H1 (cell line): ENCODE data around the gene RBM15B. TPM values are rescaled to one million over a fixed set of nuclear protein-coding genes. Genes with fewer than 3 reads are reported as not detected.

Experiments
- CTCF ChIA-PET: fragments of 300-600 bp; sonication (Branson Sonifier 250); formaldehyde crosslinking; loops from one replicate; lab custom pipeline; 2021; ENCODE audit not compliant: partially characterized antibody; lab: Charles Lee
- POLR2A ChIA-PET: fragments of 300-600 bp; sonication (Branson Sonifier 250); formaldehyde crosslinking; loops from one replicate; lab custom pipeline; 2021; ENCODE audit warnings: inconsistent platforms; ENCODE audit not compliant: partially characterized antibody; lab: Charles Lee
- DNase-seq, 2 experiments: peaks; one replicate each; pipeline versions ENCODE4 v3.0.0 to v3.0.0-alpha.2; 2010 to 2022; ENCODE audit warnings: low spot score in 2 of 2, low read depth in 1 of 2, mixed read lengths in 1 of 2
- FAIRE-seq: peaks from 2 replicates; lab custom pipeline; 2011; peaks lifted over from hg19 to GRCh38; lab: Jason Lieb, UNC
- H2AFZ ChIP-seq: 2 replicates; pipeline ENCODE4 v1.8.1; 2012; ENCODE audit warnings: low read length, inconsistent platforms
- H2AK5ac ChIP-seq: 2 replicates; pipeline ENCODE4 v1.6.1; 2013; ENCODE audit warnings: low read depth, low read length
- H2BK120ac ChIP-seq: replicated peaks from 2 replicates; pipeline ENCODE3; 2013; ENCODE audit warnings: low read depth, low read length, inconsistent platforms
- H2BK12ac ChIP-seq: 2 replicates; pipeline ENCODE4 v1.6.1; 2013; ENCODE audit warnings: low read depth, low read length
- H2BK15ac ChIP-seq: 2 replicates; pipeline ENCODE4 v1.6.1; 2013; ENCODE audit warnings: low read length
- H2BK20ac ChIP-seq: 2 replicates; pipeline ENCODE4 v1.6.1; 2013; ENCODE audit warnings: low read length
- H2BK5ac ChIP-seq: 2 replicates; pipeline ENCODE4 v1.6.1; 2013; ENCODE audit warnings: low read depth, low read length
- H3K14ac ChIP-seq: 2 replicates; pipeline ENCODE4 v1.6.1; 2013; ENCODE audit warnings: inconsistent platforms; ENCODE audit not compliant: insufficient read length
- H3K18ac ChIP-seq: 2 replicates; pipeline ENCODE4 v1.6.1; 2013; ENCODE audit warnings: low read length; ENCODE audit errors: extremely low read depth
- H3K23ac ChIP-seq: 2 replicates; pipeline ENCODE4 v1.6.1; 2013; ENCODE audit warnings: inconsistent platforms; ENCODE audit not compliant: insufficient read length
- H3K23me2 ChIP-seq: 2 replicates; pipeline ENCODE4 v1.6.1; 2013; ENCODE audit warnings: low read depth, low read length
- H3K27ac ChIP-seq: 2 replicates; pipeline ENCODE4 v1.6.1; 2011; ENCODE audit warnings: low read depth, low read length, inconsistent platforms
- H3K27me3 ChIP-seq, 4 experiments: replicated peaks in 1 of 4; 1 replicate in 1 of 4; 2 replicates in 3 of 4; pipeline versions ENCODE4 v1.6.1 to v1.8.1; 2011 to 2013; ENCODE audit warnings: low read length in 3 of 4, mild to moderate bottlenecking in 3 of 4, inconsistent platforms in 2 of 4, mixed read lengths in 2 of 4, moderate library complexity in 1 of 4; ENCODE audit not compliant: control insufficient read depth in 3 of 4, insufficient read depth in 3 of 4; ENCODE audit errors: extremely low read depth in 1 of 4
- H3K36me3 ChIP-seq, 4 experiments: 2 replicates each; pipeline versions ENCODE4 v1.6.1 to v1.8.1; 2011 to 2013; ENCODE audit warnings: mild to moderate bottlenecking in 4 of 4, low read length in 3 of 4, moderate library complexity in 2 of 4, control low read depth in 1 of 4, inconsistent platforms in 1 of 4; ENCODE audit not compliant: insufficient read depth in 4 of 4, control insufficient read depth in 2 of 4
- H3K4ac ChIP-seq: replicated peaks from 2 replicates; pipeline ENCODE3; 2013; ENCODE audit warnings: low read length, low read depth, mixed read lengths, inconsistent platforms; ENCODE audit not compliant: insufficient read length
- H3K4me1 ChIP-seq, 4 experiments: replicated peaks in 1 of 4; 1 replicate in 1 of 4; 2 replicates in 3 of 4; pipeline versions ENCODE4 v1.6.1 to v1.8.1; 2011 to 2013; ENCODE audit warnings: low read length in 3 of 4, inconsistent platforms in 2 of 4, mixed read lengths in 1 of 4; ENCODE audit not compliant: insufficient read depth in 4 of 4, control insufficient read depth in 3 of 4
- H3K4me2 ChIP-seq, 2 experiments: 2 replicates each; pipeline versions ENCODE4 v1.6.1 to v1.8.1; 2011 to 2013; ENCODE audit warnings: low read depth in 2 of 2, low read length in 2 of 2, control low read depth in 1 of 2, inconsistent platforms in 1 of 2, mild to moderate bottlenecking in 1 of 2; ENCODE audit not compliant: insufficient read depth in 1 of 2
- H3K4me3 ChIP-seq, 4 experiments: fragments of 200-600, 300-600 bp in 1 of 4; sonication (generic), shearing (Covaris generic), sonication (Bioruptor Twin) in 1 of 4; 2 replicates each; pipeline versions ENCODE4 v1.5.1 to v1.8.1; 2011 to 2016; ENCODE audit warnings: low read length in 4 of 4, low read depth in 3 of 4, control low read depth in 2 of 4, inconsistent platforms in 2 of 4, mild to moderate bottlenecking in 2 of 4, mixed read lengths in 1 of 4, moderate library complexity in 1 of 4; ENCODE audit not compliant: insufficient read depth in 2 of 4; ENCODE audit errors: extremely low read depth in 1 of 4
- H3K56ac ChIP-seq: replicated peaks from 2 replicates; pipeline ENCODE3; 2013; ENCODE audit warnings: low read depth, mild to moderate bottlenecking, mixed read lengths, low read length, inconsistent platforms; ENCODE audit not compliant: insufficient read length
- H3K79me1 ChIP-seq: 2 replicates; pipeline ENCODE4 v1.6.1; 2013; ENCODE audit warnings: low read depth, low read length, control low read depth
- H3K79me2 ChIP-seq, 2 experiments: 2 replicates each; pipeline versions ENCODE4 v1.6.1 to v1.8.1; 2012 to 2013; ENCODE audit warnings: low read length in 2 of 2, mild to moderate bottlenecking in 2 of 2, inconsistent platforms in 1 of 2; ENCODE audit not compliant: insufficient read depth in 2 of 2, control insufficient read depth in 1 of 2
- H3K9ac ChIP-seq, 4 experiments: replicated peaks in 1 of 4; 1 replicate in 1 of 4; 2 replicates in 3 of 4; pipeline versions ENCODE4 v1.6.1 to v1.8.1; 2011 to 2013; ENCODE audit warnings: low read depth in 3 of 4, low read length in 3 of 4, control low read depth in 2 of 4, mild to moderate bottlenecking in 2 of 4, moderate library complexity in 2 of 4, inconsistent platforms in 1 of 4; ENCODE audit errors: extremely low read depth in 1 of 4
- H3K9me3 ChIP-seq, 2 experiments: 2 replicates each; pipeline versions ENCODE4 v1.6.1 to v1.8.1; 2012 to 2013; ENCODE audit warnings: mild to moderate bottlenecking in 2 of 2, moderate library complexity in 2 of 2, control low read depth in 1 of 2, inconsistent platforms in 1 of 2, low read depth in 1 of 2, low read length in 1 of 2, mixed read lengths in 1 of 2; ENCODE audit not compliant: insufficient read depth in 2 of 2
- H4K20me1 ChIP-seq, 2 experiments: replicated peaks in 1 of 2; 2 replicates each; pipeline versions ENCODE3 to v1.8.1; 2011 to 2013; ENCODE audit warnings: inconsistent platforms in 2 of 2, low read length in 2 of 2, mild to moderate bottlenecking in 1 of 2; ENCODE audit not compliant: insufficient read depth in 2 of 2, control insufficient read depth in 1 of 2
- H4K5ac ChIP-seq: 2 replicates; pipeline ENCODE4 v1.6.1; 2013; ENCODE audit warnings: low read length, low read depth, mixed read lengths, inconsistent platforms; ENCODE audit not compliant: insufficient read length
- H4K8ac ChIP-seq: 2 replicates; pipeline ENCODE4 v1.8.0; 2013; ENCODE audit warnings: mild to moderate bottlenecking, moderate library complexity, low read length, inconsistent platforms; ENCODE audit not compliant: insufficient read depth; ENCODE audit errors: extremely low read depth
- H4K91ac ChIP-seq: replicated peaks from 2 replicates; pipeline ENCODE3; 2013; ENCODE audit warnings: low read length, mixed read lengths, inconsistent platforms; ENCODE audit not compliant: insufficient read length
- CBX8 ChIP-seq: fragments of 300-800, 300-1000 bp; sonication (generic); IDR thresholded peaks from 2 replicates; pipeline ENCODE4 v1.7.1; 2016; ENCODE audit warnings: low read depth, low read length, borderline replicate concordance
- CHD1 ChIP-seq: IDR thresholded peaks from 2 replicates; pipeline ENCODE4 v1.6.1; 2012; ENCODE audit warnings: low read depth, low read length, improper control_type of control experiment
- FOSL1 ChIP-seq: IDR thresholded peaks from 2 replicates; pipeline ENCODE4 v1.6.1; 2011; ENCODE audit warnings: mild to moderate bottlenecking, low read depth, low read length, moderate library complexity; ENCODE audit not compliant: insufficient read depth
- HDAC6 ChIP-seq: IDR thresholded peaks from one replicate; pipeline ENCODE4 v1.7.1; 2012; ENCODE audit warnings: low read depth, mild to moderate bottlenecking, inconsistent platforms, low read length, moderate library complexity
- JUN ChIP-seq: IDR thresholded peaks from 2 replicates; pipeline ENCODE4 v1.6.1; 2011; ENCODE audit warnings: low read depth, mild to moderate bottlenecking, improper control_type of control experiment, low read length
- NANOG ChIP-seq: IDR thresholded peaks from 2 replicates; pipeline ENCODE4 v1.6.1; 2011; ENCODE audit warnings: low read length, low read depth, mild to moderate bottlenecking, inconsistent platforms; ENCODE audit not compliant: insufficient read depth, poor library complexity, severe bottlenecking
- RXRA ChIP-seq: IDR thresholded peaks from 2 replicates; pipeline ENCODE4 v1.6.1; 2011; ENCODE audit warnings: low read depth, mild to moderate bottlenecking, low read length, moderate library complexity; ENCODE audit not compliant: insufficient read depth
- SP1 ChIP-seq: IDR thresholded peaks from 2 replicates; pipeline ENCODE4 v1.6.1; 2011; ENCODE audit warnings: low read depth, low read length
- TAF7 ChIP-seq: optimal IDR thresholded peaks from 2 replicates; pipeline ENCODE3; 2011; ENCODE audit warnings: low read depth, mild to moderate bottlenecking, inconsistent platforms, low read length, moderate library complexity, borderline replicate concordance
- WGBS, 2 experiments: shearing (Covaris generic) in 1 of 2; methylation state at CpG; one replicate each; pipeline versions ENCODE4 v1.1.6 to v1.1.7; 2013 to 2015; ENCODE audit warnings: low lambda C conversion rate in 2 of 2, mixed read lengths in 2 of 2, inconsistent platforms in 1 of 2, low coverage in 1 of 2, missing lambda C conversion rate in 1 of 2; ENCODE audit not compliant: insufficient replicate concordance in 2 of 2, insufficient coverage in 1 of 2, insufficient read length in 1 of 2; ENCODE audit errors: extremely low coverage in 1 of 2, missing lambda C conversion rate in 1 of 2; 5-methylcytosine and 5-hydroxymethylcytosine counted together
- polyA plus RNA-seq, 7 experiments: library from polyadenylated mRNA; depleted of rRNA in 3 of 7; stranded (reverse) in 5 of 7; unstranded in 2 of 7; fragments of >200 nt in 5 of 7; fragments of 200-250 nt in 2 of 7; gene quantifications; 1 replicate in 5 of 7; 2 replicates in 1 of 7; 4 replicates in 1 of 7; pipeline versions ENCODE4 v1.2.1 to v1.2.3, GENCODE V29; 2011 to 2013; ENCODE audit warnings: missing spikeins in 2 of 7, mixed read lengths in 2 of 7
- total RNA-seq: library from RNA; stranded (reverse); fragmentation: NEBNext Ultra II Directional; extraction: Animal tissue kit (Norgen Biotek cat#: 25700); gene quantifications from 2 replicates; pipeline ENCODE4 v1.2.1, GENCODE V29; 2021
- TF ChIP-seq, protein P1 (sequence below): IDR thresholded peaks from 2 replicates; pipeline ENCODE4 v1.6.1; 2012; ENCODE audit warnings: inconsistent platforms
- TF ChIP-seq, protein P2 (sequence below): IDR thresholded peaks from 2 replicates; pipeline ENCODE4 v1.6.1; 2011; ENCODE audit warnings: low read depth, mild to moderate bottlenecking, low read length; ENCODE audit not compliant: insufficient read depth

Gene RBM15B
- total and polyA plus RNA-seq, 2 of the 8 experiments (the other 6 are each of a cell fraction or from before 2014, with no cell fraction given): 22.2 to 59.1 TPM

- no peak overlapping the region for H3K27ac ChIP-seq
- no peaks in the 10 kb centered on the region for H3K27me3 ChIP-seq
- FAIRE-seq: no peak
- H3K4me3 ChIP-seq: no peak overlapping the region
- H3K79me1 ChIP-seq: no peaks in the 10 kb centered on the region
- no peak overlapping the region for H4K5ac ChIP-seq
- no peak overlapping the region for H3K4ac ChIP-seq
- H2BK120ac ChIP-seq: no peak overlapping the region
- H2BK12ac ChIP-seq: no peak overlapping the region
- no peak overlapping the region for H2BK15ac ChIP-seq
- H3K4me2 ChIP-seq: no peak overlapping the region
- H2AFZ ChIP-seq: no peak overlapping the region
- no peak overlapping the region for H3K9ac ChIP-seq
- POLR2A ChIA-PET: interaction anchor here (0.6 kb wide), 1 partner anchor 10 kb away, joined by 4 read pairs; no protein-coding TSS in a partner anchor
- H2BK20ac ChIP-seq: no peak overlapping the region
- no peak overlapping the region for H2BK5ac ChIP-seq
- DNase-seq: peak in 1 of 2 experiments; percentile 26
- no peaks in the 10 kb centered on the region; a peak in 1 of 4 replicates for H3K79me2 ChIP-seq
- H3K9me3 ChIP-seq: no peaks in the 10 kb centered on the region
- H3K36me3 ChIP-seq: peaks cover 0 to 4% (median 0%) of the 10 kb centered on the region in 4 experiments; a peak in 2 of 8 replicates
- CTCF ChIA-PET: interaction anchor here (0.9 to 1.7 kb wide), 5 partner anchors 9 to 244 kb away, joined by 3 to 7 read pairs (median 5); no protein-coding TSS in a partner anchor
- no peak overlapping the region for H3K14ac ChIP-seq
- WGBS, 2 experiments: 92% methylated on average over 7 of the region's 7 CpGs; no CpG with 5 or more reads in 1 of the 2 experiments
- H4K91ac ChIP-seq: no peak overlapping the region
- H3K23ac ChIP-seq: no peak overlapping the region
- H3K18ac ChIP-seq: no peak overlapping the region
- no peaks in the 10 kb centered on the region for H4K20me1 ChIP-seq
- no peak overlapping the region for H4K8ac ChIP-seq
- no peak overlapping the region for H2AK5ac ChIP-seq
- H3K23me2 ChIP-seq: no peaks in the 10 kb centered on the region
- no peak overlapping the region for H3K56ac ChIP-seq
- H3K4me1 ChIP-seq: peaks cover 2 to 5% (median 3%) of the 10 kb centered on the region in 4 experiments; a peak in 5 of 7 replicates
- TF ChIP-seq, protein P1, sequence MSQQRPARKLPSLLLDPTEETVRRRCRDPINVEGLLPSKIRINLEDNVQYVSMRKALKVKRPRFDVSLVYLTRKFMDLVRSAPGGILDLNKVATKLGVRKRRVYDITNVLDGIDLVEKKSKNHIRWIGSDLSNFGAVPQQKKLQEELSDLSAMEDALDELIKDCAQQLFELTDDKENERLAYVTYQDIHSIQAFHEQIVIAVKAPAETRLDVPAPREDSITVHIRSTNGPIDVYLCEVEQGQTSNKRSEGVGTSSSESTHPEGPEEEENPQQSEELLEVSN: no peak
- TF ChIP-seq HDAC6 (no peak), CBX8 (no peak), TAF7 (no peak), RXRA (no peak), FOSL1 (no peak), SP1 (no peak), NANOG (no peak), CHD1 (no peak), JUN (no peak)
- TF ChIP-seq, protein P2, sequence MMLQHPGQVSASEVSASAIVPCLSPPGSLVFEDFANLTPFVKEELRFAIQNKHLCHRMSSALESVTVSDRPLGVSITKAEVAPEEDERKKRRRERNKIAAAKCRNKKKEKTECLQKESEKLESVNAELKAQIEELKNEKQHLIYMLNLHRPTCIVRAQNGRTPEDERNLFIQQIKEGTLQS: no peak
Observed at GRCh38 chr3:51343918-51344687, 47.0 kb upstream of the RBM15B start.
